ENCODE results near the gene ACTL6A. TPM values are rescaled to one million over a fixed set of nuclear protein-coding genes. Genes with fewer than 3 reads are reported as not detected.
"Not testable (repeated sequence)": the region's sequence is repeated elsewhere in the genome, so short reads cannot be mapped to it uniquely, and the experiment has no call there.

The ACTL6A gene
- total RNA-seq (10 to 100 TPM; 26.5 to 29.4 TPM), polyA plus RNA-seq (10 to 100 TPM; 14.9 to 21.8 TPM)

DNA sequence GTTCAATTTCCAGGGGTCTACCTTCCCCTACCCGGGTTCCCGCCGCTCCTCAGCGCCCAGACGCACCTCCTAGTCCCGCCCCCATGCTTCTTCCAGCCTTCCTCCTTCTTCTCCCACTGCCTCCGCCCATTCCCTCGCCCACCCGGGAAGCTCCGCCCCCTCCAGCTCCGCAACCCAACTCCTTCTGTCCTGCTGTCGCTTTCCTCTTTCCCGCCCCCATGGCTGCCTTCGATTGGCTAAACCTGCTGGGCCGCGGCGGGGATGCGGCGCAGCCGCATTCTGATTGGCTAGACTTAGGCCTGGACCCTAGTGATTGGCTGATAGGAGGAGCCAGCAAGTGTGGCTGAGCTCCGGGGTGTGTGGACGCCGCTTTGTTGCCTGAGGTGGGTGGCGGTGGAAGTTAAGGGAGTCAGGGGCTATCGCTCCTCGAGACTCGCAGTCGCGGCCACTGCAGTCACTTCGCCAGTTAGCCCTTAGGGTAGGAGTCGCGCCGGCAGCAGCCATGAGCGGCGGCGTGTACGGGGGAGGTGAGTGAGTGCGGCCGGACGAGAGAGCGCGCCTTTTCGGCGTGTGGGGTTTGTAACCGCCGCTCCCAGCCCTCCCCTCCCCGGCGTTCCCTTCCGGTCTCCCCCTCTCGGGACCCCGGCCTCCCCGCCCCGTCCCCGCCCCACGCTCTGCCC lies at the start of gene ACTL6A:
ACTL6A (plus strand) TSS at position 336 of the 680 bp plus-strand sequence; CDS start at position 503, 167 bp downstream.
- Histone ChIP-seq H3K36me3 (ENCODE audit: control insufficient read depth in 4 of 4, insufficient read depth in 3 of 4, low read depth in 1 of 4, low read length in 3 of 4) (no peaks in the 10 kb centered on the region), H3K27me3 (ENCODE audit: control insufficient read depth in 4 of 4, insufficient read depth in 4 of 4, low read length in 3 of 4) (no peaks in the 10 kb centered on the region), H3K4me1 (ENCODE audit: control insufficient read depth in 4 of 4, insufficient read depth in 4 of 4, low read length in 3 of 4) (peaks cover 2 to 8% (median 6%) of the 10 kb centered on the region in 4 donors), H3K9me3 (ENCODE audit: control insufficient read depth in 4 of 4, low read length in 3 of 4) (no peaks in the 10 kb centered on the region), H3K9ac (ENCODE audit: low read depth in 1 of 2, low read length in 2 of 2) (peak within 1 kb of the TSS; percentile 26 to 91), H3K4me3 (ENCODE audit: low read depth in 1 of 3, low read length in 3 of 3) (peak within 1 kb of the TSS; percentile 85 to 90 (median 85)), H3K27ac (ENCODE audit: low read depth in 1 of 2, low read length in 2 of 2) (peak within 1 kb of the TSS; percentile 70 to 85)
- no peak for TF ChIP-seq NR2F2 (IDR thresholded peaks at IDR 0.05)
- TF ChIP-seq, protein P1, sequence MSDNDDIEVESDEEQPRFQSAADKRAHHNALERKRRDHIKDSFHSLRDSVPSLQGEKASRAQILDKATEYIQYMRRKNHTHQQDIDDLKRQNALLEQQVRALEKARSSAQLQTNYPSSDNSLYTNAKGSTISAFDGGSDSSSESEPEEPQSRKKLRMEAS (IDR thresholded peaks at IDR 0.05): peak; percentile 54
- TF ChIP-seq EGR1 (IDR thresholded peaks at IDR 0.05; ENCODE audit: low read depth in 2 of 2): peak; percentile 91 to 92
- no peak for TF ChIP-seq FOXA1 (IDR thresholded peaks at IDR 0.05)
- peak; percentile 89 for TF ChIP-seq YY1 (IDR thresholded peaks at IDR 0.05)
- TF ChIP-seq, protein P2, sequence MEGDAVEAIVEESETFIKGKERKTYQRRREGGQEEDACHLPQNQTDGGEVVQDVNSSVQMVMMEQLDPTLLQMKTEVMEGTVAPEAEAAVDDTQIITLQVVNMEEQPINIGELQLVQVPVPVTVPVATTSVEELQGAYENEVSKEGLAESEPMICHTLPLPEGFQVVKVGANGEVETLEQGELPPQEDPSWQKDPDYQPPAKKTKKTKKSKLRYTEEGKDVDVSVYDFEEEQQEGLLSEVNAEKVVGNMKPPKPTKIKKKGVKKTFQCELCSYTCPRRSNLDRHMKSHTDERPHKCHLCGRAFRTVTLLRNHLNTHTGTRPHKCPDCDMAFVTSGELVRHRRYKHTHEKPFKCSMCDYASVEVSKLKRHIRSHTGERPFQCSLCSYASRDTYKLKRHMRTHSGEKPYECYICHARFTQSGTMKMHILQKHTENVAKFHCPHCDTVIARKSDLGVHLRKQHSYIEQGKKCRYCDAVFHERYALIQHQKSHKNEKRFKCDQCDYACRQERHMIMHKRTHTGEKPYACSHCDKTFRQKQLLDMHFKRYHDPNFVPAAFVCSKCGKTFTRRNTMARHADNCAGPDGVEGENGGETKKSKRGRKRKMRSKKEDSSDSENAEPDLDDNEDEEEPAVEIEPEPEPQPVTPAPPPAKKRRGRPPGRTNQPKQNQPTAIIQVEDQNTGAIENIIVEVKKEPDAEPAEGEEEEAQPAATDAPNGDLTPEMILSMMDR (IDR thresholded peaks at IDR 0.05; ENCODE audit: low read depth, low read length, missing input control): no peak
- peak; percentile 58 for TF ChIP-seq TAF1 (conservative IDR thresholded peaks at IDR 0.05)
- TF ChIP-seq RAD21 (IDR thresholded peaks at IDR 0.05): peak; percentile 20 to 24
- TF ChIP-seq, protein P3, sequence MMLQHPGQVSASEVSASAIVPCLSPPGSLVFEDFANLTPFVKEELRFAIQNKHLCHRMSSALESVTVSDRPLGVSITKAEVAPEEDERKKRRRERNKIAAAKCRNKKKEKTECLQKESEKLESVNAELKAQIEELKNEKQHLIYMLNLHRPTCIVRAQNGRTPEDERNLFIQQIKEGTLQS (IDR thresholded peaks at IDR 0.05): no peak
- TF ChIP-seq GABPA (IDR thresholded peaks at IDR 0.05 in 1 of 2, conservative IDR thresholded peaks at IDR 0.05 in 1 of 2): peak in 1 of 2 donors; percentile 67
- TF ChIP-seq, protein P4, sequence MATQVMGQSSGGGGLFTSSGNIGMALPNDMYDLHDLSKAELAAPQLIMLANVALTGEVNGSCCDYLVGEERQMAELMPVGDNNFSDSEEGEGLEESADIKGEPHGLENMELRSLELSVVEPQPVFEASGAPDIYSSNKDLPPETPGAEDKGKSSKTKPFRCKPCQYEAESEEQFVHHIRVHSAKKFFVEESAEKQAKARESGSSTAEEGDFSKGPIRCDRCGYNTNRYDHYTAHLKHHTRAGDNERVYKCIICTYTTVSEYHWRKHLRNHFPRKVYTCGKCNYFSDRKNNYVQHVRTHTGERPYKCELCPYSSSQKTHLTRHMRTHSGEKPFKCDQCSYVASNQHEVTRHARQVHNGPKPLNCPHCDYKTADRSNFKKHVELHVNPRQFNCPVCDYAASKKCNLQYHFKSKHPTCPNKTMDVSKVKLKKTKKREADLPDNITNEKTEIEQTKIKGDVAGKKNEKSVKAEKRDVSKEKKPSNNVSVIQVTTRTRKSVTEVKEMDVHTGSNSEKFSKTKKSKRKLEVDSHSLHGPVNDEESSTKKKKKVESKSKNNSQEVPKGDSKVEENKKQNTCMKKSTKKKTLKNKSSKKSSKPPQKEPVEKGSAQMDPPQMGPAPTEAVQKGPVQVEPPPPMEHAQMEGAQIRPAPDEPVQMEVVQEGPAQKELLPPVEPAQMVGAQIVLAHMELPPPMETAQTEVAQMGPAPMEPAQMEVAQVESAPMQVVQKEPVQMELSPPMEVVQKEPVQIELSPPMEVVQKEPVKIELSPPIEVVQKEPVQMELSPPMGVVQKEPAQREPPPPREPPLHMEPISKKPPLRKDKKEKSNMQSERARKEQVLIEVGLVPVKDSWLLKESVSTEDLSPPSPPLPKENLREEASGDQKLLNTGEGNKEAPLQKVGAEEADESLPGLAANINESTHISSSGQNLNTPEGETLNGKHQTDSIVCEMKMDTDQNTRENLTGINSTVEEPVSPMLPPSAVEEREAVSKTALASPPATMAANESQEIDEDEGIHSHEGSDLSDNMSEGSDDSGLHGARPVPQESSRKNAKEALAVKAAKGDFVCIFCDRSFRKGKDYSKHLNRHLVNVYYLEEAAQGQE (IDR thresholded peaks at IDR 0.05): peak; percentile 39
- TF ChIP-seq HNF4A (conservative IDR thresholded peaks at IDR 0.05): peak in 1 of 2 donors; percentile 14
- peak in 1 of 2 donors; percentile 26 for TF ChIP-seq RXRA (IDR thresholded peaks at IDR 0.05)
- TF ChIP-seq JUND (IDR thresholded peaks at IDR 0.05): no peak
- peak; percentile 97 for TF ChIP-seq SP1 (IDR thresholded peaks at IDR 0.05)
- WGBS: under 1% methylated on average over 55 of the region's 55 CpGs
- peak; percentile 99 for DNase-seq (ENCODE audit: low spot score)

DNA sequence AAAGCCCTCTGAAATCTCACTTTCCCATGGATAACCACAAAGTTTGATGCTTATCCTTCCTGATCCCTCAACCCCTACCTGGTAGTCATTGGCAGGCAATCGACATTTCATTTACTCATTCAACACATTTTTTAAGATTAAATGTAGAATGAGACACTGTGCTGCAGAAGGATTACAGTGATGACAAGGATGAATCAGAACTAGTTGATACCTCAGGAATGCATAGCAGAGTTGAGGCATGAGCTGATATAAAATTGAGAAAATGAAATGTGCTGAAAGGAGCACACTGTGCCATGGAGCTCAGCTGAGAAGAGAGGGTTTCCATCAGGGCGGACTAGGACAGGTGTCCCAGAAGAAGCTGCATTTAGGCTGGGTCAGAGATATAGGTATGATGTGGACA lies 48.9 kb upstream of the ACTL6A start:
- DNase-seq (ENCODE audit: low spot score): no peak
- no peaks in the 10 kb centered on the region for H3K4me1 ChIP-seq (ENCODE audit: control insufficient read depth in 4 of 4, insufficient read depth in 4 of 4, low read length in 3 of 4)
- no peak overlapping the region for H3K27ac ChIP-seq (ENCODE audit: low read depth in 1 of 2, low read length in 2 of 2)
- H3K4me3 ChIP-seq (ENCODE audit: low read depth in 1 of 3, low read length in 3 of 3): no peak overlapping the region
- 91% methylated on average over 2 of the region's 2 CpGs for WGBS
- TF ChIP-seq, protein P3 (IDR thresholded peaks at IDR 0.05): no peak
- TF ChIP-seq, protein P5, sequence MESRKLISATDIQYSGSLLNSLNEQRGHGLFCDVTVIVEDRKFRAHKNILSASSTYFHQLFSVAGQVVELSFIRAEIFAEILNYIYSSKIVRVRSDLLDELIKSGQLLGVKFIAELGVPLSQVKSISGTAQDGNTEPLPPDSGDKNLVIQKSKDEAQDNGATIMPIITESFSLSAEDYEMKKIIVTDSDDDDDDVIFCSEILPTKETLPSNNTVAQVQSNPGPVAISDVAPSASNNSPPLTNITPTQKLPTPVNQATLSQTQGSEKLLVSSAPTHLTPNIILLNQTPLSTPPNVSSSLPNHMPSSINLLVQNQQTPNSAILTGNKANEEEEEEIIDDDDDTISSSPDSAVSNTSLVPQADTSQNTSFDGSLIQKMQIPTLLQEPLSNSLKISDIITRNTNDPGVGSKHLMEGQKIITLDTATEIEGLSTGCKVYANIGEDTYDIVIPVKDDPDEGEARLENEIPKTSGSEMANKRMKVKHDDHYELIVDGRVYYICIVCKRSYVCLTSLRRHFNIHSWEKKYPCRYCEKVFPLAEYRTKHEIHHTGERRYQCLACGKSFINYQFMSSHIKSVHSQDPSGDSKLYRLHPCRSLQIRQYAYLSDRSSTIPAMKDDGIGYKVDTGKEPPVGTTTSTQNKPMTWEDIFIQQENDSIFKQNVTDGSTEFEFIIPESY (IDR thresholded peaks at IDR 0.05): no peak
- TF ChIP-seq RXRA (IDR thresholded peaks at IDR 0.05): no peak
- TF ChIP-seq FOXA2 (IDR thresholded peaks at IDR 0.05): no peak
- TF ChIP-seq HNF4A (conservative IDR thresholded peaks at IDR 0.05): no peak
- no peaks in the 10 kb centered on the region for H3K36me3 ChIP-seq (ENCODE audit: control insufficient read depth in 4 of 4, insufficient read depth in 3 of 4, low read depth in 1 of 4, low read length in 3 of 4)
- H3K27me3 ChIP-seq (ENCODE audit: control insufficient read depth in 4 of 4, insufficient read depth in 4 of 4, low read length in 3 of 4): no peaks in the 10 kb centered on the region
- peaks cover 0 to 2% (median 0%) of the 10 kb centered on the region in 4 donors for H3K9me3 ChIP-seq (ENCODE audit: control insufficient read depth in 4 of 4, low read length in 3 of 4)
- H3K9ac ChIP-seq (ENCODE audit: low read depth in 1 of 2, low read length in 2 of 2): no peak overlapping the region

DNA sequence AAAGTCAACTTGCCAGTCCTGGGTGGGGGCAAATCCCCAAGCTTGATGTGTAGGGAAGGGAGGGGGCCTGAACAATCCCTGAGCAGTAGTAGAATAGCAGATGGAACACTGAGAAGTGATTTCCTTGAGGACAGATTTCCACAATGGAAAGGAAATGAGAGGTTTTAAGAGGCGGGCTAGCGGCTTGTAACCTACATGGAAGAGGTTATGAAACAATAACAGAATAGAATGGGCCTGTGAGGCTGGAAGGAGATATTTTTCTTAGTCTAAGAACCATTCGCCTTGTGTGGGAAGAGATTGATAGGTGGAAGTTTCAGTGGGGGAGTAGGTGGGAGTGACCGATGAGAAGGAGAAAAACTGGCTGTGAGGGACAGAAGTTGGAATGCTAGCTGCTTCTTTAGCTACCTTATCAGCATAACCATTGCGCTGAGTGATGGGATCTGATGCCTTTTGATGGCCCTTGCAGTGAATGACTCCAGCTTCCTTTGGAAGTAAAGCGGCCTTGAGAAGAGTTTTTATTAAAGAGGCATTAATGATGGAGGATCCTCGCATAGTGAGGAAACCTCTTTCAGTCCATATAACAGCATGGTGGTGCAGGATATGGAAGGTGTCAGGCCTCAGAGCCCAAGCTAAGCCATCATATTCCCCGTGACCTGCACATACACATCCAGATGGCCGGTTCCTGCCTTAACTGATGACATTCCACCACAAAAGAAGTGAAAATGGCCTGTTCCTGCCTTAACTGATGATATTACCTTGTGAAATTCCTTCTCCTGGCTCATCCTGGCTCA lies 46.1 kb upstream of the ACTL6A start:
- 89% methylated on average over 9 of the region's 9 CpGs for WGBS
- not testable (repeated sequence) for H3K9ac ChIP-seq (ENCODE audit: low read depth in 1 of 2, low read length in 2 of 2); H3K4me3 ChIP-seq (ENCODE audit: low read depth in 1 of 3, low read length in 3 of 3); H3K27me3 ChIP-seq (ENCODE audit: control insufficient read depth in 4 of 4, insufficient read depth in 4 of 4, low read length in 3 of 4); H3K27ac ChIP-seq (ENCODE audit: low read depth in 1 of 2, low read length in 2 of 2); H3K4me1 ChIP-seq (ENCODE audit: control insufficient read depth in 4 of 4, insufficient read depth in 4 of 4, low read length in 3 of 4); H3K9me3 ChIP-seq (ENCODE audit: control insufficient read depth in 4 of 4, low read length in 3 of 4); DNase-seq (ENCODE audit: low spot score); H3K36me3 ChIP-seq (ENCODE audit: control insufficient read depth in 4 of 4, insufficient read depth in 3 of 4, low read depth in 1 of 4, low read length in 3 of 4)

All from liver (tissue), 9 donors.